ENCODE data around the gene OR6S1. TPM values are rescaled to one million over a fixed set of nuclear protein-coding genes. Genes with fewer than 3 reads are reported as not detected.

Gene OR6S1
- total RNA-seq, 1 donor from 2014 or later = not detected

GRCh38 chr14:20632831-20633691 is 8.4 kb downstream of the OR6S1 start:
- peak overlapping the region; percentile 77 for H3K4me3 Mint-ChIP-seq (ENCODE audit: low read depth)

GRCh38 chr14:20632448-20632830 is 9.1 kb downstream of the OR6S1 start:
- Mint-ChIP-seq H3K27me3 (peaks cover 83% of the 10 kb centered on the region), H3K4me1 (ENCODE audit: low read depth) (peaks cover 14% of the 10 kb centered on the region), H3K27ac (peak overlapping the region; percentile 98), H3K36me3 (ENCODE audit: insufficient read depth) (no peaks in the 10 kb centered on the region), H3K9me3 (ENCODE audit: low read depth) (no peaks in the 10 kb centered on the region), H3K4me3 (ENCODE audit: low read depth) (peak overlapping the region; percentile 77)
- DNase-seq (ENCODE audit: low spot score, unreplicated experiment) = no peak
- no peak for TF ChIP-seq CTCF (IDR thresholded peaks at IDR 0.05; ENCODE audit: unreplicated experiment)

More at GRCh38 chr14:20632831-20633691, 8.4 kb downstream of the OR6S1 start:
- Mint-ChIP-seq H3K9me3 (ENCODE audit: low read depth) (no peaks in the 10 kb centered on the region), H3K4me1 (ENCODE audit: low read depth) (peaks cover 13% of the 10 kb centered on the region), H3K27me3 (peaks cover 79% of the 10 kb centered on the region), H3K27ac (peak overlapping the region; percentile 98), H3K36me3 (ENCODE audit: insufficient read depth) (no peaks in the 10 kb centered on the region)
- TF ChIP-seq CTCF (IDR thresholded peaks at IDR 0.05; ENCODE audit: unreplicated experiment) = no peak
- DNase-seq (ENCODE audit: low spot score, unreplicated experiment) = peak; percentile 47

- Mint-ChIP-seq H3K27ac (peak overlapping the region; percentile 67), H3K4me3 (ENCODE audit: low read depth) (peak overlapping the region; percentile 77), H3K4me1 (ENCODE audit: low read depth) (peaks cover 14% of the 10 kb centered on the region), H3K27me3 (peaks cover 88% of the 10 kb centered on the region), H3K36me3 (ENCODE audit: insufficient read depth) (no peaks in the 10 kb centered on the region), H3K9me3 (ENCODE audit: low read depth) (no peaks in the 10 kb centered on the region)
- no peak for DNase-seq (ENCODE audit: low spot score, unreplicated experiment)
- TF ChIP-seq CTCF (IDR thresholded peaks at IDR 0.05; ENCODE audit: unreplicated experiment) = no peak
Measured at GRCh38 chr14:20631880-20632389, 9.6 kb downstream of the OR6S1 start.

- Mint-ChIP-seq H3K4me1 (ENCODE audit: low read depth) (peaks cover 14% of the 10 kb centered on the region), H3K27ac (peak overlapping the region; percentile 90), H3K36me3 (ENCODE audit: insufficient read depth) (no peaks in the 10 kb centered on the region), H3K27me3 (peaks cover 89% of the 10 kb centered on the region), H3K9me3 (ENCODE audit: low read depth) (no peaks in the 10 kb centered on the region), H3K4me3 (ENCODE audit: low read depth) (peak overlapping the region; percentile 77)
- DNase-seq (ENCODE audit: low spot score, unreplicated experiment) = no peak
- no peak for TF ChIP-seq CTCF (IDR thresholded peaks at IDR 0.05; ENCODE audit: unreplicated experiment)
Measured at GRCh38 chr14:20631023-20631879, 10.2 kb downstream of the OR6S1 start.
